HepG2 (cell line): ENCODE results near the gene NEK8. TPM values are rescaled to one million over a fixed set of nuclear protein-coding genes. Genes with fewer than 3 reads are reported as not detected.

Experiments
- AKAP8 ChIP-seq: sonication (generic); formaldehyde crosslinking; IDR thresholded peaks from 2 replicates; pipeline ENCODE4 v1.5.1; 2020; ENCODE audit warnings: mild to moderate bottlenecking, missing genetic modification reagents
- CC2D1A ChIP-seq: sonication (generic); formaldehyde crosslinking; IDR thresholded peaks from 2 replicates; pipeline ENCODE4 v1.8.1; 2023; ENCODE audit warnings: mild to moderate bottlenecking, missing genetic modification reagents
- GATAD2A ChIP-seq: IDR thresholded peaks from 2 replicates; pipeline ENCODE4 v1.6.1; 2016
- JUND ChIP-seq: sonication (generic); formaldehyde crosslinking; IDR thresholded peaks from 2 replicates; pipeline ENCODE4 v1.8.0; 2022; ENCODE audit warnings: mild to moderate bottlenecking, missing genetic modification reagents
- RORA ChIP-seq: sonication (generic); formaldehyde crosslinking; IDR thresholded peaks from 2 replicates; pipeline ENCODE4 v1.5.0; 2020; ENCODE audit warnings: mild to moderate bottlenecking, missing genetic modification reagents, moderate library complexity
- TCF12 ChIP-seq, 2 experiments: fragments of 450-650 bp in 1 of 2; sonication (generic) in 1 of 2; formaldehyde crosslinking in 1 of 2; IDR thresholded peaks; 2 replicates each; pipeline versions ENCODE4 v1.6.1 to v1.8.0; 2017 to 2022; ENCODE audit warnings: antibody characterized with exemption in 1 of 2, mild to moderate bottlenecking in 1 of 2, missing genetic modification reagents in 1 of 2, moderate library complexity in 1 of 2
- TP53 ChIP-seq: sonication (generic); formaldehyde crosslinking; conservative IDR thresholded peaks from 2 replicates; pipeline ENCODE4 v1.4.0; 2020; ENCODE audit warnings: missing genetic modification reagents
- ZNF12 ChIP-seq: sonication (generic); formaldehyde crosslinking; IDR thresholded peaks from 2 replicates; pipeline ENCODE4 v1.5.0; 2020; ENCODE audit warnings: missing genetic modification reagents
- ZNF263 ChIP-seq: sonication (generic); formaldehyde crosslinking; IDR thresholded peaks from 2 replicates; pipeline ENCODE4 v1.4.0; 2020; ENCODE audit warnings: missing genetic modification reagents
- ZNF337 ChIP-seq: sonication (generic); formaldehyde crosslinking; IDR thresholded peaks from 2 replicates; pipeline ENCODE4 v1.5.1; 2020; ENCODE audit warnings: missing genetic modification reagents, low read depth, mild to moderate bottlenecking, borderline replicate concordance
- ZNF674 ChIP-seq: sonication (generic); formaldehyde crosslinking; IDR thresholded peaks from 2 replicates; pipeline ENCODE4 v1.5.0; 2020; ENCODE audit warnings: low read depth, mild to moderate bottlenecking, missing genetic modification reagents
- ZNF775 ChIP-seq: sonication (generic); formaldehyde crosslinking; IDR thresholded peaks from 2 replicates; pipeline ENCODE4 v1.4.0; 2020; ENCODE audit warnings: missing genetic modification reagents, mild to moderate bottlenecking, moderate library complexity, borderline replicate concordance
- polyA plus RNA-seq, 8 experiments: library from polyadenylated mRNA; depleted of rRNA in 3 of 8; stranded (reverse) in 7 of 8; unstranded in 1 of 8; fragments of >200 nt; fragmentation: Illumina TruSeq in 4 of 8; extraction: Trizol in 4 of 8; gene quantifications; 2 replicates each; pipeline versions ENCODE4 v1.2.1 to v1.2.3, GENCODE V29; 2011 to 2016; ENCODE audit warnings: low read depth in 4 of 8, missing spikeins in 1 of 8, mixed read lengths in 1 of 8; ENCODE audit not compliant: insufficient read depth in 1 of 8
- total RNA-seq, 5 experiments: library from RNA; depleted of rRNA; stranded (reverse); fragments of >200 nt; fragmentation: Illumina TruSeq; extraction: Trizol; gene quantifications; 2 replicates each; pipeline ENCODE4 v1.2.3, GENCODE V29; 2016; ENCODE audit warnings: low read depth in 1 of 5
- TF ChIP-seq, protein P1 (sequence below): IDR thresholded peaks from 2 replicates; pipeline ENCODE4 v1.6.1; 2012; ENCODE audit warnings: inconsistent platforms
- TF ChIP-seq, protein P2 (sequence below): sonication (generic); formaldehyde crosslinking; IDR thresholded peaks from 2 replicates; pipeline ENCODE4 v1.4.0; 2020; ENCODE audit warnings: missing genetic modification reagents
- TF ChIP-seq, protein P3 (sequence below): sonication (generic); formaldehyde crosslinking; IDR thresholded peaks from 2 replicates; pipeline ENCODE4 v1.4.0; 2020; ENCODE audit warnings: missing genetic modification reagents; ENCODE audit errors: not compliant biosample characterization
- TF ChIP-seq, protein P4 (sequence below): sonication (generic); formaldehyde crosslinking; conservative IDR thresholded peaks from 2 replicates; pipeline ENCODE4 v1.4.0; 2020; ENCODE audit warnings: mild to moderate bottlenecking, missing genetic modification reagents, moderate library complexity
- TF ChIP-seq, protein P5 (sequence below): IDR thresholded peaks from 2 replicates; pipeline ENCODE4 v1.4.0; 2020; ENCODE audit warnings: mild to moderate bottlenecking, missing genetic modification reagents

NEK8 gene
- total and polyA plus RNA-seq, 2 of the 13 experiments (the other 11 are each of a cell fraction or from before 2014, with no cell fraction given), result 5.8 to 13.5 TPM

DNA sequence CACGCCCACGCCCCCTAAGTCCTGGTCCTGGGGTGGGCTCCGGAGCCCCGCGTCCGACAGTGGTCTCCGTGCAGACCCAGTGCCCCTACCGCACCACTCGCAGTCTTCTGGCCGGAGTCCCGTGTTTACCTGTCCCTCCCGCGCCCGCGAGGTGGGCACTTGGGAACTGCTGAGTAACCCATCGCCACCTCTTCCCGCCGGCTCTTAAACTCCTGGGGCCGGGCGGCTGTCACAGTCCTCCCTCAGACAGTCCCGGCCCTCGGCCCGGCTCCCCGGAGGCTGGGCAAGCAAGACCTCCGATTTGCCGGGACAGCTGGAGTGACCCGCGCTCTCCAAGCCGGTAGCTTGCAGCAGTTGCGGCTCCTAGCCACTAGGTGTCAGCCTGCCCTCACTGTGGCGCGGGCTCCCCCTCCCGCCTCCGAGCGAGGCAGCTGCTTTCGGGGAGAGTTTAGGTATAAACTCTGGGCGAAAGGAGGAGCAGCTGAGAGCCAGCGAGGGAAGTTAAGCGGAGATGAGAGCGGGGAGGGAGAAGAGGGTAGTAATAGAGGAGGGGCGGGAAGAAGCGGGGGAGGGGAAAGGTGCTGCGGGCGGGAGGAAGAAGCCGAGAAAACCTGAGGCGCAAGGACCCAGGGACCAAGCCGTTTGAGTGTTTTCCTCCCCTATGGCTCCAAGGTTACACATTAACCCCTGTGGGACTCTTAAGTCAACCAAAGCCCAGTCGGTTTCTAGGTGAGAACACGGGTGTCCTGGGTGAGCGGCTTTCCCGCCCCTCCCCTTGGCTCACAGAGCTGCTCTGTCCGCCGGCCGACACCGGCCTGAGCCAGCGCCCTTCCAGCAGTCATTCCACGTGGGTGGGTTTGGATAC lies 1.7 kb upstream of the NEK8 start (continued):
- TF ChIP-seq CC2D1A (CRISPR knock-in tag) (no peak), ZNF775 (CRISPR knock-in tag) (peak; percentile 80; the same call in 1 of the 2 replicates), ZNF674 (0 out of 2 replicates have a peak, but pooled peaks have one; percentile 14), JUND (no peak), ZNF12 (CRISPR knock-in tag) (no peak), RORA (CRISPR knock-in tag) (no peak), TP53 (CRISPR knock-in tag) (no peak), ZNF337 (CRISPR knock-in tag) (no peak), GATAD2A (peak; percentile 56; the same call in 1 of the 2 replicates), ZNF263 (peak; percentile 27; the same call in 1 of the 2 replicates), AKAP8 (0 out of 2 replicates have a peak, but pooled peaks have one; percentile 60), TCF12 (IDR thresholded peaks at IDR 0.05) (no peak), TCF12 (CRISPR knock-in tag; IDR thresholded peaks at IDR 0.05) (no peak)
- TF ChIP-seq, protein P1, sequence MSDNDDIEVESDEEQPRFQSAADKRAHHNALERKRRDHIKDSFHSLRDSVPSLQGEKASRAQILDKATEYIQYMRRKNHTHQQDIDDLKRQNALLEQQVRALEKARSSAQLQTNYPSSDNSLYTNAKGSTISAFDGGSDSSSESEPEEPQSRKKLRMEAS, result peak; percentile 89
- TF ChIP-seq, protein P2, sequence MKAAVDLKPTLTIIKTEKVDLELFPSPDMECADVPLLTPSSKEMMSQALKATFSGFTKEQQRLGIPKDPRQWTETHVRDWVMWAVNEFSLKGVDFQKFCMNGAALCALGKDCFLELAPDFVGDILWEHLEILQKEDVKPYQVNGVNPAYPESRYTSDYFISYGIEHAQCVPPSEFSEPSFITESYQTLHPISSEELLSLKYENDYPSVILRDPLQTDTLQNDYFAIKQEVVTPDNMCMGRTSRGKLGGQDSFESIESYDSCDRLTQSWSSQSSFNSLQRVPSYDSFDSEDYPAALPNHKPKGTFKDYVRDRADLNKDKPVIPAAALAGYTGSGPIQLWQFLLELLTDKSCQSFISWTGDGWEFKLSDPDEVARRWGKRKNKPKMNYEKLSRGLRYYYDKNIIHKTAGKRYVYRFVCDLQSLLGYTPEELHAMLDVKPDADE (CRISPR knock-in tag), result no peak
- TF ChIP-seq, protein P3, sequence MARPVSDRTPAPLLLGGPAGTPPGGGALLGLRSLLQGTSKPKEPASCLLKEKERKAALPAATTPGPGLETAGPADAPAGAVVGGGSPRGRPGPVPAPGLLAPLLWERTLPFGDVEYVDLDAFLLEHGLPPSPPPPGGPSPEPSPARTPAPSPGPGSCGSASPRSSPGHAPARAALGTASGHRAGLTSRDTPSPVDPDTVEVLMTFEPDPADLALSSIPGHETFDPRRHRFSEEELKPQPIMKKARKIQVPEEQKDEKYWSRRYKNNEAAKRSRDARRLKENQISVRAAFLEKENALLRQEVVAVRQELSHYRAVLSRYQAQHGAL (CRISPR knock-in tag), result no peak
- TF ChIP-seq, protein P4, sequence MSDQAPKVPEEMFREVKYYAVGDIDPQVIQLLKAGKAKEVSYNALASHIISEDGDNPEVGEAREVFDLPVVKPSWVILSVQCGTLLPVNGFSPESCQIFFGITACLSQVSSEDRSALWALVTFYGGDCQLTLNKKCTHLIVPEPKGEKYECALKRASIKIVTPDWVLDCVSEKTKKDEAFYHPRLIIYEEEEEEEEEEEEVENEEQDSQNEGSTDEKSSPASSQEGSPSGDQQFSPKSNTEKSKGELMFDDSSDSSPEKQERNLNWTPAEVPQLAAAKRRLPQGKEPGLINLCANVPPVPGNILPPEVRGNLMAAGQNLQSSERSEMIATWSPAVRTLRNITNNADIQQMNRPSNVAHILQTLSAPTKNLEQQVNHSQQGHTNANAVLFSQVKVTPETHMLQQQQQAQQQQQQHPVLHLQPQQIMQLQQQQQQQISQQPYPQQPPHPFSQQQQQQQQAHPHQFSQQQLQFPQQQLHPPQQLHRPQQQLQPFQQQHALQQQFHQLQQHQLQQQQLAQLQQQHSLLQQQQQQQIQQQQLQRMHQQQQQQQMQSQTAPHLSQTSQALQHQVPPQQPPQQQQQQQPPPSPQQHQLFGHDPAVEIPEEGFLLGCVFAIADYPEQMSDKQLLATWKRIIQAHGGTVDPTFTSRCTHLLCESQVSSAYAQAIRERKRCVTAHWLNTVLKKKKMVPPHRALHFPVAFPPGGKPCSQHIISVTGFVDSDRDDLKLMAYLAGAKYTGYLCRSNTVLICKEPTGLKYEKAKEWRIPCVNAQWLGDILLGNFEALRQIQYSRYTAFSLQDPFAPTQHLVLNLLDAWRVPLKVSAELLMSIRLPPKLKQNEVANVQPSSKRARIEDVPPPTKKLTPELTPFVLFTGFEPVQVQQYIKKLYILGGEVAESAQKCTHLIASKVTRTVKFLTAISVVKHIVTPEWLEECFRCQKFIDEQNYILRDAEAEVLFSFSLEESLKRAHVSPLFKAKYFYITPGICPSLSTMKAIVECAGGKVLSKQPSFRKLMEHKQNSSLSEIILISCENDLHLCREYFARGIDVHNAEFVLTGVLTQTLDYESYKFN (CRISPR knock-in tag), result peak; percentile 53
- TF ChIP-seq, protein P5, sequence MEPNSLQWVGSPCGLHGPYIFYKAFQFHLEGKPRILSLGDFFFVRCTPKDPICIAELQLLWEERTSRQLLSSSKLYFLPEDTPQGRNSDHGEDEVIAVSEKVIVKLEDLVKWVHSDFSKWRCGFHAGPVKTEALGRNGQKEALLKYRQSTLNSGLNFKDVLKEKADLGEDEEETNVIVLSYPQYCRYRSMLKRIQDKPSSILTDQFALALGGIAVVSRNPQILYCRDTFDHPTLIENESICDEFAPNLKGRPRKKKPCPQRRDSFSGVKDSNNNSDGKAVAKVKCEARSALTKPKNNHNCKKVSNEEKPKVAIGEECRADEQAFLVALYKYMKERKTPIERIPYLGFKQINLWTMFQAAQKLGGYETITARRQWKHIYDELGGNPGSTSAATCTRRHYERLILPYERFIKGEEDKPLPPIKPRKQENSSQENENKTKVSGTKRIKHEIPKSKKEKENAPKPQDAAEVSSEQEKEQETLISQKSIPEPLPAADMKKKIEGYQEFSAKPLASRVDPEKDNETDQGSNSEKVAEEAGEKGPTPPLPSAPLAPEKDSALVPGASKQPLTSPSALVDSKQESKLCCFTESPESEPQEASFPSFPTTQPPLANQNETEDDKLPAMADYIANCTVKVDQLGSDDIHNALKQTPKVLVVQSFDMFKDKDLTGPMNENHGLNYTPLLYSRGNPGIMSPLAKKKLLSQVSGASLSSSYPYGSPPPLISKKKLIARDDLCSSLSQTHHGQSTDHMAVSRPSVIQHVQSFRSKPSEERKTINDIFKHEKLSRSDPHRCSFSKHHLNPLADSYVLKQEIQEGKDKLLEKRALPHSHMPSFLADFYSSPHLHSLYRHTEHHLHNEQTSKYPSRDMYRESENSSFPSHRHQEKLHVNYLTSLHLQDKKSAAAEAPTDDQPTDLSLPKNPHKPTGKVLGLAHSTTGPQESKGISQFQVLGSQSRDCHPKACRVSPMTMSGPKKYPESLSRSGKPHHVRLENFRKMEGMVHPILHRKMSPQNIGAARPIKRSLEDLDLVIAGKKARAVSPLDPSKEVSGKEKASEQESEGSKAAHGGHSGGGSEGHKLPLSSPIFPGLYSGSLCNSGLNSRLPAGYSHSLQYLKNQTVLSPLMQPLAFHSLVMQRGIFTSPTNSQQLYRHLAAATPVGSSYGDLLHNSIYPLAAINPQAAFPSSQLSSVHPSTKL (CRISPR knock-in tag), result no peak; the same call in 1 of the 2 replicates
